Keratinocyte (primary cell): ENCODE results near the gene DSC3.

Experiments
- CTCF ChIP-seq, 3 experiments: IDR thresholded peaks in 1 of 3; conservative IDR thresholded peaks in 1 of 3; optimal IDR thresholded peaks in 1 of 3; 2 replicates in 2 of 3; 3 replicates in 1 of 3; pipeline versions ENCODE3 to v1.5.1; 2011; ENCODE audit warnings: low read length in 3 of 3, mild to moderate bottlenecking in 3 of 3, moderate library complexity in 2 of 3, control low read depth in 1 of 3, inconsistent platforms in 1 of 3; ENCODE audit not compliant: insufficient read depth in 2 of 3; ENCODE audit errors: extremely low read depth in 1 of 3
- EZH2 ChIP-seq: IDR thresholded peaks from one replicate; pipeline ENCODE4 v1.6.1; 2012; ENCODE audit warnings: inconsistent platforms, mild to moderate bottlenecking, low read length, moderate library complexity

- TF ChIP-seq CTCF (optimal IDR thresholded peaks at IDR 0.05 in 1 of 3, IDR thresholded peaks at IDR 0.05 in 1 of 3, conservative IDR thresholded peaks at IDR 0.05 in 1 of 3; ENCODE audit: extremely low read depth in 1 of 3, insufficient read depth in 2 of 3, low read length in 3 of 3) (no peak), EZH2 (no peak)
Observed at GRCh38 chr18:31072175-31072574, 29.6 kb upstream of the DSC3 start.
